Glutamatergic neuron (in vitro differentiated cells): ENCODE data around the gene SRPRA. TPM values are rescaled to one million over a fixed set of nuclear protein-coding genes. Genes with fewer than 3 reads are reported as not detected.
"Not testable (repeated sequence)": the region's sequence is repeated elsewhere in the genome, so short reads cannot be mapped to it uniquely, and the experiment has no call there.

Source experiments
- DNase-seq: peaks from one replicate; pipeline ENCODE4 v3.0.0; 2022
- H3K27ac Mint-ChIP-seq: one replicate; pipeline ENCODE4 v1.8.0; 2020; ENCODE audit warnings: mild to moderate bottlenecking, mixed read lengths, inconsistent platforms; ENCODE audit not compliant: unreplicated experiment
- H3K27me3 Mint-ChIP-seq: one replicate; pipeline ENCODE4 v1.8.0; 2020; ENCODE audit warnings: mild to moderate bottlenecking, moderate library complexity, mixed read lengths, inconsistent platforms; ENCODE audit not compliant: unreplicated experiment
- H3K36me3 Mint-ChIP-seq: one replicate; pipeline ENCODE4 v1.8.0; 2020; ENCODE audit warnings: mild to moderate bottlenecking, mixed read lengths, inconsistent platforms; ENCODE audit not compliant: unreplicated experiment
- H3K4me1 Mint-ChIP-seq: one replicate; pipeline ENCODE4 v1.8.0; 2020; ENCODE audit warnings: mild to moderate bottlenecking, low read depth, mixed read lengths, inconsistent platforms; ENCODE audit not compliant: unreplicated experiment
- H3K4me3 Mint-ChIP-seq: one replicate; pipeline ENCODE4 v1.8.0; 2020; ENCODE audit warnings: mild to moderate bottlenecking, mixed read lengths, inconsistent platforms; ENCODE audit not compliant: unreplicated experiment
- H3K9me3 Mint-ChIP-seq: one replicate; pipeline ENCODE4 v1.8.0; 2020; ENCODE audit warnings: mild to moderate bottlenecking, moderate library complexity, mixed read lengths, inconsistent platforms; ENCODE audit not compliant: unreplicated experiment
- total RNA-seq: library from RNA; stranded (reverse); fragmentation: NEBNext Ultra II Directional; extraction: Animal tissue kit (Norgen Biotek cat#: 25700); gene quantifications from one replicate; pipeline ENCODE4 v1.2.1, GENCODE V29; 2021; ENCODE audit not compliant: unreplicated experiment
- TF ChIP-seq, protein P1 (sequence below): fragments of 200-600 bp; sonication (generic); IDR thresholded peaks from one replicate; pipeline ENCODE4 v1.5.0; 2021; ENCODE audit not compliant: partially characterized antibody, unreplicated experiment

SRPRA gene
- total RNA-seq, 1 donor from 2014 or later: 58.0 TPM

DNA sequence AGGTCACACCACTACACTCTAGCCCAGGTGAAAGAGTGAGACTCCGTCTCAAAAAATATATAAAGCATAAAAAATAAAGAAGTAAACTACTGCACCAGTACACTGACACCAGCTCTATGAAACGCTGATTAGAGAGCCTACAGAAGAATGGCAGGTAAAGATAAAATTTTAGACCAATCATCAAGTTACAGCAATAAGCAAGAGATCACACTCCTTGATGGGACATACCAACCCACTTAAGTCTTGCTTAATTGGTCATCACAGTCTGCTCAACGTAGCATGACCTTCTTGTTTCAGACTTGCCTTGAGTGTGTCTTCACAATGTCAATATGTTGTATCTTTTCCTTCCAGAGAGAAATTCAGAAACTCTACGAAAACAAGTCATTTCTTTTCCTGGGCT, 12.5 kb downstream of the SRPRA start:
- TF ChIP-seq, protein P1, sequence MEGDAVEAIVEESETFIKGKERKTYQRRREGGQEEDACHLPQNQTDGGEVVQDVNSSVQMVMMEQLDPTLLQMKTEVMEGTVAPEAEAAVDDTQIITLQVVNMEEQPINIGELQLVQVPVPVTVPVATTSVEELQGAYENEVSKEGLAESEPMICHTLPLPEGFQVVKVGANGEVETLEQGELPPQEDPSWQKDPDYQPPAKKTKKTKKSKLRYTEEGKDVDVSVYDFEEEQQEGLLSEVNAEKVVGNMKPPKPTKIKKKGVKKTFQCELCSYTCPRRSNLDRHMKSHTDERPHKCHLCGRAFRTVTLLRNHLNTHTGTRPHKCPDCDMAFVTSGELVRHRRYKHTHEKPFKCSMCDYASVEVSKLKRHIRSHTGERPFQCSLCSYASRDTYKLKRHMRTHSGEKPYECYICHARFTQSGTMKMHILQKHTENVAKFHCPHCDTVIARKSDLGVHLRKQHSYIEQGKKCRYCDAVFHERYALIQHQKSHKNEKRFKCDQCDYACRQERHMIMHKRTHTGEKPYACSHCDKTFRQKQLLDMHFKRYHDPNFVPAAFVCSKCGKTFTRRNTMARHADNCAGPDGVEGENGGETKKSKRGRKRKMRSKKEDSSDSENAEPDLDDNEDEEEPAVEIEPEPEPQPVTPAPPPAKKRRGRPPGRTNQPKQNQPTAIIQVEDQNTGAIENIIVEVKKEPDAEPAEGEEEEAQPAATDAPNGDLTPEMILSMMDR: no peak
- Mint-ChIP-seq H3K36me3 (no peaks in the 10 kb centered on the region), H3K4me3 (no peak overlapping the region)

DNA sequence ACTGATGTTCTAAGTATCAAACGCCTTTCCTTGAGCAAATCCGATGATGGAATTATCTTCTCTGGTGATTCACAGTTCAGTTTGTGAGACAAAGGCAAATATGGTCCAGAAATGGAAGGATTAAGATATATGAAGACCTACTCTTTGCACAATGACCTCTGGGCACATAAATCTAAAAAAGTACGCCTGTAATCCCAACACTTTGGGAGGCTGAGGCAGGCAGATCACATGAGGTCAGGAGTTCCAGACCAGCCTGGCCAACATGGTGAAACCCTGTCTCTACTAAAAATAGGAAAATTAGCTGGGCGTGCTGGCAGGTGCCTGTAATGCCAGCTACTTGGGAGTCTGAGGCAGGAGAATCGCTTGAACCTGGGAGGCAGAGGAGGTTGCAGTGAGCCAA, 13.2 kb downstream of the SRPRA start:
- H3K36me3 Mint-ChIP-seq, H3K9me3 Mint-ChIP-seq, H3K27ac Mint-ChIP-seq, H3K4me3 Mint-ChIP-seq, DNase-seq, H3K27me3 Mint-ChIP-seq, H3K4me1 Mint-ChIP-seq: not testable (repeated sequence)

More for the DNA sequence above, 12.5 kb downstream of the SRPRA start:
- DNase-seq: no peak
- H3K4me1 Mint-ChIP-seq: no peaks in the 10 kb centered on the region
- H3K9me3 Mint-ChIP-seq: no peaks in the 10 kb centered on the region
- peaks cover 1% of the 10 kb centered on the region for H3K27me3 Mint-ChIP-seq
- H3K27ac Mint-ChIP-seq: no peak overlapping the region

DNA sequence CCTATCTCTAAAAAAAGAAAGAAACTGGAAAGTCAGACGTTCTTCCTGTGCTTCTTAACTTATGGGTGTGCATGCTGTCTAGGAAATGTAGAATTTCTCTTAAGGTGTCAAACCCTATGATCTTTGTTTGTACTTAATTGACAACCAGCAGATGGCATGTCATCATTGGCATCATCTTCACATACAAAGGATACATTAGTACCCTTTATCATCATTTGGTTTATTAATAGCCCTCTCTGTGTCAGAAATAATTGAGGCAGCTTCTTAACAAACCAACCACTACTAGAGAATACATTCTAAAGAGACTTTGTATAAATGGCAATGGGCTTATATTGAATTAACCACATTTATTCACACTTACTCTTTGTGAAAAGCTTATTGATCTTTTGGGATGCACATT, 13.9 kb downstream of the SRPRA start:
- H3K4me3 Mint-ChIP-seq: no peak overlapping the region
- H3K36me3 Mint-ChIP-seq: no peaks in the 10 kb centered on the region
- no peak for DNase-seq
- H3K9me3 Mint-ChIP-seq: no peaks in the 10 kb centered on the region
- H3K4me1 Mint-ChIP-seq: no peaks in the 10 kb centered on the region
- TF ChIP-seq, protein P1: no peak
- no peaks in the 10 kb centered on the region for H3K27me3 Mint-ChIP-seq
- H3K27ac Mint-ChIP-seq: no peak overlapping the region

DNA sequence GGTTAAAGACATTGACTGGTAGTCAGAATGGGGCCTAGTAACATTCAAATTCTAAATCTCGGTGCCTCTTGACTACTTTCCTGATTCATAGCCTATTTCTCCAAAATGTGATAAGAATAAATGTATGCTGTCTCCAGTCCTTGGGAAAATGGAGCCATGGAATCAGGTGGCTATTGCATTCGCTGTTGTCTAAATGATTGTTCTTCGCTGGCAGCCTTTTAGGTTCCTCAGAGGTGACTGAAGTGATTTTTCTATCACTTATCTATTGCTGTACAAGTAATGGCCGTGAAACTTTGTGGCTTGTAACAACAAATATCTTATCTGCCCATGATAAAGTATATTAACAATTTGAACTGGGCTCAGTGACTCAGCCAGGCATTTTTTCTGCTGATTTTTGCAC, 15.4 kb downstream of the SRPRA start:
- H3K9me3 Mint-ChIP-seq: no peaks in the 10 kb centered on the region
- no peak overlapping the region for H3K4me3 Mint-ChIP-seq
- H3K27me3 Mint-ChIP-seq: no peaks in the 10 kb centered on the region
- H3K27ac Mint-ChIP-seq: no peak overlapping the region
- H3K36me3 Mint-ChIP-seq: no peaks in the 10 kb centered on the region
- no peaks in the 10 kb centered on the region for H3K4me1 Mint-ChIP-seq
- DNase-seq: no peak
- TF ChIP-seq, protein P1: no peak

DNA sequence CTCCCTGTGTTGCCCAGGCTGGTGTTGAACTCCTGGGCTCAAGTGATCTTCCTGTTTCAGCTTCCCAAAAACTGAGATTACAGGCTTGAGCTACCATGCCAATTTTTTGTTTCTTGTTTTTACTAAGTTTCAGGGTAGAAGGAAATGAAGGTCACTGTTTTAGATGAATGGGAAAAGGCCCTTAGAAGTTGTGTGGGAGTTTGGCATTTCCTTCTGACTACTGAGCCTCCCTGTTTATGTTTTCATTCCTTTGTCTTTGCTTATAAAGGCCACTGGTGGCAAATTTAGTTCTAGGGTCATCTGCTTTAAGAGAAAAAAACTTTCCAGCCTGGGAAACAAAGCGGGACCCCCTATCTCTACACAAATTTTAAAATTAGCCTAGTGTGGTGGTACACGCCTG, 22.1 kb downstream of the SRPRA start:
- H3K4me1 Mint-ChIP-seq: no peaks in the 10 kb centered on the region
- H3K27ac Mint-ChIP-seq: no peak overlapping the region
- no peaks in the 10 kb centered on the region for H3K9me3 Mint-ChIP-seq
- H3K36me3 Mint-ChIP-seq: no peaks in the 10 kb centered on the region
- TF ChIP-seq, protein P1: no peak
- no peak overlapping the region for H3K4me3 Mint-ChIP-seq
- no peak for DNase-seq
- H3K27me3 Mint-ChIP-seq: no peaks in the 10 kb centered on the region

DNA sequence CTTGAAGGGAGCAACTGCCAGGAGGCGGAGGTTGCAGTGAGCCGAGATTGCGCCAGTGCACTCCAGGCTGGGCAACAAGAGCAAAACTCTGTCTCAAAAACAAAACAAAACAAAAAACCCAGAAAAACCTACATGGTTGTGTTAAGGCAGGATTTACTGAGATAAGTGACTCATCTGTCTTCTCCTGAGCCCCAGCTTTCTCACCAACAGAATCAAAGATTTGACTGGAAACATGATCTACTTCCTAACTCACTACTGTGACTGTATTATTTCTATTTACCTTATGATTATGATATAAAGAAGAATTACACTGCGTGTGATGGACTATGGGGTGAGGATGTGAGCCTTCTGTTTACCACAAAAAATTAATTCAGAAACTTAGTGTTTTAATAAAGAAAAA, 35.3 kb downstream of the SRPRA start:
- H3K4me3 Mint-ChIP-seq: no peak overlapping the region
- no peak overlapping the region for H3K27ac Mint-ChIP-seq
- H3K36me3 Mint-ChIP-seq: no peaks in the 10 kb centered on the region
- TF ChIP-seq, protein P1: no peak
- H3K27me3 Mint-ChIP-seq: no peaks in the 10 kb centered on the region
- no peaks in the 10 kb centered on the region for H3K9me3 Mint-ChIP-seq
- DNase-seq: no peak
- no peaks in the 10 kb centered on the region for H3K4me1 Mint-ChIP-seq
